Psoas muscle (tissue), 8 donors: ENCODE measurements around the gene KCNMA1. TPM values are rescaled to one million over a fixed set of nuclear protein-coding genes. Genes with fewer than 3 reads are reported as not detected.
A peak's percentile ranks its signal among the peaks of the same experiment; 100 is the strongest.

Experiments used
- ATAC-seq, 4 donors: fragments of 200-7000 bp; cut with Tn5 transposase; one replicate each; pipeline ENCODE4 v1.9.1; 2020; ENCODE audit warnings: moderate library complexity in 3 of 4, mild to moderate bottlenecking in 2 of 4
- DNase-seq, 2 donors: peaks; one replicate each; pipeline ENCODE4 v3.0.0-alpha.2; 2020
- H3K27ac ChIP-seq: fragments of 200-600 bp; one replicate; pipeline ENCODE4 v1.8.0; 2022
- H3K27me3 ChIP-seq, 3 donors: fragments of 200-600 bp in 1 of 3; one replicate each; pipeline versions ENCODE4 v1.6.1 to v1.8.0; 2013 to 2022; ENCODE audit warnings: low read length in 2 of 3, mild to moderate bottlenecking in 2 of 3, moderate library complexity in 1 of 3; ENCODE audit not compliant: insufficient read depth in 3 of 3
- H3K36me3 ChIP-seq, 2 donors: fragments of 200-600 bp in 1 of 2; one replicate each; pipeline versions ENCODE4 v1.6.1 to v1.8.0; 2013 to 2022; ENCODE audit warnings: low read depth in 1 of 2, mild to moderate bottlenecking in 1 of 2, moderate library complexity in 1 of 2; ENCODE audit not compliant: insufficient read depth in 1 of 2
- H3K4me1 ChIP-seq: fragments of 200-600 bp; one replicate; pipeline ENCODE4 v1.8.0; 2022
- H3K4me3 ChIP-seq: fragments of 200-600 bp; one replicate; pipeline ENCODE4 v1.8.0; 2022; ENCODE audit warnings: mild to moderate bottlenecking
- H3K9me3 ChIP-seq: fragments of 200-600 bp; one replicate; pipeline ENCODE4 v1.8.0; 2022
- CTCF ChIP-seq: fragments of 200-600 bp; IDR thresholded peaks from one replicate; pipeline ENCODE4 v1.8.0; 2022; ENCODE audit warnings: antibody characterized with exemption
- WGBS, 3 donors: extraction: QIAGEN DNeasy Blood & Tissue Kit; methylation state at CpG; one replicate each; pipeline versions ENCODE4 v1.1.6 to v1.1.7; 2013; 5-methylcytosine and 5-hydroxymethylcytosine counted together
- intact Hi-C, 2 donors: fragments of 100-400 bp; cut with DNase I; formaldehyde crosslinking; loops; one replicate each; pipeline versions ENCODE4 v1.11.0 to v1.14.2; 2022
- polyA plus RNA-seq, 3 donors: library from polyadenylated mRNA; stranded (reverse); fragments of 200-250 nt; gene quantifications; one replicate each; pipeline ENCODE4 v1.2.3, GENCODE V29; 2013
- total RNA-seq, 4 donors: library from RNA; stranded (reverse); fragmentation: NEBNext Ultra II Directional in 2 of 4; extraction: Animal tissue kit (Norgen Biotek cat#: 25700) in 2 of 4; gene quantifications; one replicate each; pipeline versions ENCODE4 v1.2.1 to v1.2.4, GENCODE V29; 2021 to 2023
- donor health status: healthy with polysubstance abuse.
- donor health status: DM: no; HTN: no; CAD: no; lungs with moderate emphysema.
- donor health status: Bipolar disorder and iron deficiency.
- donor health status: healthy.
- donor health status: DM: yes; HTN: yes; CAD: no.
- donor health status: DM: no; HTN: no; CAD: no.
- donor health status: DM: no; HTN: no; CAD: no.
- donor health status: DM: yes; HTN: yes; CAD: no.

KCNMA1 gene
- total and polyA plus RNA-seq, 7 donors, result 7.9 to 53.0 (median 41.9) TPM

- ATAC-seq, result peak; percentile 66 to 74 (median 70)
- DNase-seq, result no peak
- peaks cover 26% of the 10 kb centered on the region for H3K4me1 ChIP-seq
- no peak overlapping the region for H3K4me3 ChIP-seq
- peaks cover 0 to 2% (median 0%) of the 10 kb centered on the region in 3 donors for H3K27me3 ChIP-seq
- no peaks in the 10 kb centered on the region for H3K9me3 ChIP-seq
- TF ChIP-seq CTCF, result no peak
- intact Hi-C loops, result no loop called here
- 25 to 38% (median 27%) methylated on average over 1 of the region's 1 CpG for WGBS, 3 donors
- peak overlapping the region; percentile 68 for H3K27ac ChIP-seq
- H3K36me3 ChIP-seq, result no peaks in the 10 kb centered on the region
Measured at GRCh38 chr10:77182803-77183202, 454.8 kb downstream of the KCNMA1 start.

DNA sequence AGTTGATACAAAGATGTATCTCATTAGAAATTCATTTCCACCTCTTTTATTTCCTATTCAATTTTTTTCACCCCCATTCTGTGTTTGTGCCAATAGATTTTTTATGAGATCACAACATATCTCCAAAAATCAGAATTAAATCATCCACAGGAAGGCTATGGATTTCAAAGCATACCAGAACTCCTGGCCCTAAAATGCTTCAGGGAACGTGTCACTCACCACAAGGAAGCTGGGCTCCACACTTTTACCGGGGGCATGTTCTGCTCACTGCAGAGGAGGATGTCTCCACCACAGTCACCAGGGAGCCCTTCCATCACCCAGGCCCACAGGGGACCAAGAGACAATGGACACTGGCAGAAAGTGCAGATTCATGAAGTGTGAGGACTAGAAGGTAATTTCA, 456.8 kb downstream of the KCNMA1 start:
- 84 to 86% (median 85%) methylated on average over 2 of the region's 2 CpGs for WGBS, 3 donors
- ATAC-seq, result no peak
- no peak for TF ChIP-seq CTCF

DNA sequence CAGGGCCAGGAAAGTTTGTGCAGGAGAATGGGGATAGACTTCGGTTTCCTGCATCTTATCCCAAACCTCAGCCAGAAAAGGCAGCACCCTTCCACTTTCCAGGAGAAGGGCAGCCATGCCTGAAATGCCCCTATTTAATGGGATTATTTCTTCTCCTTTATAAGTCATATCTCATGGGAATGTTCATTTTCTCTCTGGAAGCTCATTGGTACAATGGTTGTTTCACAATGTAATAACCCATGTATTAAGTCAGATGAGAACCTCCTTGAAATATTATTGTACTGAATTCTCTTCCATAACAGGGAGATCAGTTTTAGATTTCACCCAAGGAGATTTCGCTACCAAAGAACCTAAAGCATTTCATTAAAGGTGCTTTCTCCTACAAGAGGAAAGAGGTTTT, 457.5 kb downstream of the KCNMA1 start:
- no peaks in the 10 kb centered on the region for H3K27me3 ChIP-seq
- H3K4me1 ChIP-seq, result peaks cover 26% of the 10 kb centered on the region
- DNase-seq (no peak), ATAC-seq (no peak)
- no peaks in the 10 kb centered on the region for H3K36me3 ChIP-seq
- TF ChIP-seq CTCF, result no peak
- WGBS, 3 donors, result 85 to 91% (median 86%) methylated on average over 2 of the region's 2 CpGs
- H3K4me3 ChIP-seq, result no peak overlapping the region
- H3K27ac ChIP-seq, result peak overlapping the region; percentile 77
- intact Hi-C loops, result no loop called here
- no peaks in the 10 kb centered on the region for H3K9me3 ChIP-seq

More for the DNA sequence above, 456.8 kb downstream of the KCNMA1 start:
- Histone ChIP-seq H3K9me3 (no peaks in the 10 kb centered on the region), H3K27ac (no peak overlapping the region), H3K36me3 (no peaks in the 10 kb centered on the region), H3K4me1 (peaks cover 26% of the 10 kb centered on the region), H3K27me3 (no peaks in the 10 kb centered on the region), H3K4me3 (no peak overlapping the region)
- intact Hi-C loops, result no loop called here
- DNase-seq, result no peak

GRCh38 chr10:77179015-77179695, 458.5 kb downstream of the KCNMA1 start:
- Histone ChIP-seq H3K27ac (peak overlapping the region; percentile 77), H3K4me3 (no peak overlapping the region), H3K27me3 (no peaks in the 10 kb centered on the region), H3K36me3 (no peaks in the 10 kb centered on the region), H3K4me1 (peaks cover 26% of the 10 kb centered on the region), H3K9me3 (no peaks in the 10 kb centered on the region)
- intact Hi-C loops, result loop anchor here (5.0 to 10.0 kb wide), 5 partner anchors 63 to 536 kb away; no protein-coding TSS in a partner anchor
- DNase-seq (peak; percentile 45 to 75), ATAC-seq (peak; percentile 85 to 90 (median 88))
- WGBS, 3 donors, result 43 to 58% (median 47%) methylated on average over 12 of the region's 12 CpGs
- no peak for TF ChIP-seq CTCF
